ENCODE results near the gene TM4SF1. TPM values are rescaled to one million over a fixed set of nuclear protein-coding genes. Genes with fewer than 3 reads are reported as not detected.
"Not testable (repeated sequence)": the region's sequence is repeated elsewhere in the genome, so short reads cannot be mapped to it uniquely, and the experiment has no call there.

The TM4SF1 gene
- total RNA-seq, 1 donor, result 0.84 TPM

- H3K9me3 ChIP-seq (ENCODE audit: low read depth, low read length), result no peaks in the 10 kb centered on the region
- H3K4me1 ChIP-seq (ENCODE audit: insufficient read depth, low read length), result no peaks in the 10 kb centered on the region
- H3K4me3 ChIP-seq (ENCODE audit: low read length), result no peak overlapping the region
- H3K27me3 ChIP-seq (ENCODE audit: insufficient read depth, low read length), result peaks cover 5% of the 10 kb centered on the region
Observed at GRCh38 chr3:149353581-149354184, 23.8 kb downstream of the TM4SF1 start.

- Histone ChIP-seq H3K9me3 (ENCODE audit: low read depth, low read length) (no peaks in the 10 kb centered on the region), H3K4me3 (ENCODE audit: low read length) (no peak overlapping the region), H3K27me3 (ENCODE audit: insufficient read depth, low read length) (peaks cover 5% of the 10 kb centered on the region), H3K4me1 (ENCODE audit: insufficient read depth, low read length) (no peaks in the 10 kb centered on the region)
Observed at GRCh38 chr3:149352556-149352955, 24.9 kb downstream of the TM4SF1 start.

- Histone ChIP-seq H3K9me3 (ENCODE audit: low read depth, low read length) (no peaks in the 10 kb centered on the region), H3K4me3 (ENCODE audit: low read length) (no peak overlapping the region), H3K27me3 (ENCODE audit: insufficient read depth, low read length) (peaks cover 8% of the 10 kb centered on the region), H3K4me1 (ENCODE audit: insufficient read depth, low read length) (peaks cover 26% of the 10 kb centered on the region)
Observed at GRCh38 chr3:149343951-149344350, 33.5 kb downstream of the TM4SF1 start.

- H3K4me3 ChIP-seq (ENCODE audit: low read length), result no peak overlapping the region
- H3K4me1 ChIP-seq (ENCODE audit: insufficient read depth, low read length), result peaks cover 26% of the 10 kb centered on the region
- H3K27me3 ChIP-seq (ENCODE audit: insufficient read depth, low read length), result peaks cover 5% of the 10 kb centered on the region
- H3K9me3 ChIP-seq (ENCODE audit: low read depth, low read length), result no peaks in the 10 kb centered on the region
Observed at GRCh38 chr3:149342413-149343380, 34.8 kb downstream of the TM4SF1 start.

- Histone ChIP-seq H3K9me3 (ENCODE audit: low read depth, low read length) (no peaks in the 10 kb centered on the region), H3K4me3 (ENCODE audit: low read length) (no peak overlapping the region), H3K27me3 (ENCODE audit: insufficient read depth, low read length) (peaks cover 5% of the 10 kb centered on the region), H3K4me1 (ENCODE audit: insufficient read depth, low read length) (peaks cover 26% of the 10 kb centered on the region)
Observed at GRCh38 chr3:149340310-149340933, 37.0 kb downstream of the TM4SF1 start.

GRCh38 chr3:149339931-149340309 is 37.5 kb downstream of the TM4SF1 start:
- Histone ChIP-seq H3K4me3 (ENCODE audit: low read length) (no peak overlapping the region), H3K9me3 (ENCODE audit: low read depth, low read length) (no peaks in the 10 kb centered on the region), H3K27me3 (ENCODE audit: insufficient read depth, low read length) (peaks cover 5% of the 10 kb centered on the region), H3K4me1 (ENCODE audit: insufficient read depth, low read length) (peaks cover 26% of the 10 kb centered on the region)

GRCh38 chr3:149337486-149337885 is 40.0 kb downstream of the TM4SF1 start:
- not testable (repeated sequence) for H3K4me3 ChIP-seq (ENCODE audit: low read length); H3K9me3 ChIP-seq (ENCODE audit: low read depth, low read length); H3K27me3 ChIP-seq (ENCODE audit: insufficient read depth, low read length)
- peaks cover 18% of the 10 kb centered on the region for H3K4me1 ChIP-seq (ENCODE audit: insufficient read depth, low read length)

- no peak overlapping the region for H3K4me3 ChIP-seq (ENCODE audit: low read length)
- no peaks in the 10 kb centered on the region for H3K9me3 ChIP-seq (ENCODE audit: low read depth, low read length)
- H3K27me3 ChIP-seq (ENCODE audit: insufficient read depth, low read length), result peaks cover 5% of the 10 kb centered on the region
- peaks cover 15% of the 10 kb centered on the region for H3K4me1 ChIP-seq (ENCODE audit: insufficient read depth, low read length)
Observed at GRCh38 chr3:149336925-149337324, 40.5 kb downstream of the TM4SF1 start.

- no peaks in the 10 kb centered on the region for H3K27me3 ChIP-seq (ENCODE audit: insufficient read depth, low read length)
- H3K4me1 ChIP-seq (ENCODE audit: insufficient read depth, low read length), result no peaks in the 10 kb centered on the region
- H3K9me3 ChIP-seq (ENCODE audit: low read depth, low read length), result no peaks in the 10 kb centered on the region
- no peak within 1 kb of the TSS for H3K4me3 ChIP-seq (ENCODE audit: low read length)
Observed at GRCh38 chr3:149333176-149333859, 44.1 kb downstream of the TM4SF1 start, which contains the start of gene TM4SF18. TSS of gene TM4SF18 (minus strand) at chr3:149333636. CDS start at chr3:149333382, 254 bp downstream.

- Histone ChIP-seq H3K27me3 (ENCODE audit: insufficient read depth, low read length) (no peaks in the 10 kb centered on the region), H3K4me3 (ENCODE audit: low read length) (no peak overlapping the region), H3K4me1 (ENCODE audit: insufficient read depth, low read length) (no peaks in the 10 kb centered on the region), H3K9me3 (ENCODE audit: low read depth, low read length) (no peaks in the 10 kb centered on the region)
Observed at GRCh38 chr3:149332771-149333170, 44.7 kb downstream of the TM4SF1 start.

- H3K4me1 ChIP-seq (ENCODE audit: insufficient read depth, low read length), result no peaks in the 10 kb centered on the region
- H3K9me3 ChIP-seq (ENCODE audit: low read depth, low read length), result no peaks in the 10 kb centered on the region
- H3K4me3 ChIP-seq (ENCODE audit: low read length), result no peak overlapping the region
- H3K27me3 ChIP-seq (ENCODE audit: insufficient read depth, low read length), result no peaks in the 10 kb centered on the region
Observed at GRCh38 chr3:149332227-149332765, 45.2 kb downstream of the TM4SF1 start.

GRCh38 chr3:149331396-149331795 is 46.1 kb downstream of the TM4SF1 start:
- no peaks in the 10 kb centered on the region for H3K27me3 ChIP-seq (ENCODE audit: insufficient read depth, low read length)
- H3K4me1 ChIP-seq (ENCODE audit: insufficient read depth, low read length), result no peaks in the 10 kb centered on the region
- H3K9me3 ChIP-seq (ENCODE audit: low read depth, low read length), result no peaks in the 10 kb centered on the region
- no peak overlapping the region for H3K4me3 ChIP-seq (ENCODE audit: low read length)

GRCh38 chr3:149330609-149331331 is 46.7 kb downstream of the TM4SF1 start:
- Histone ChIP-seq H3K9me3 (ENCODE audit: low read depth, low read length) (no peaks in the 10 kb centered on the region), H3K4me3 (ENCODE audit: low read length) (no peak overlapping the region), H3K27me3 (ENCODE audit: insufficient read depth, low read length) (no peaks in the 10 kb centered on the region), H3K4me1 (ENCODE audit: insufficient read depth, low read length) (no peaks in the 10 kb centered on the region)

- H3K4me1 ChIP-seq (ENCODE audit: insufficient read depth, low read length), result no peaks in the 10 kb centered on the region
- no peaks in the 10 kb centered on the region for H3K27me3 ChIP-seq (ENCODE audit: insufficient read depth, low read length)
- no peak overlapping the region for H3K4me3 ChIP-seq (ENCODE audit: low read length)
- no peaks in the 10 kb centered on the region for H3K9me3 ChIP-seq (ENCODE audit: low read depth, low read length)
Observed at GRCh38 chr3:149327156-149327555, 50.3 kb downstream of the TM4SF1 start.

All from mononuclear cell (primary cell).